Esophagus muscularis mucosa (tissue), 3 donors: ENCODE data around the gene WWOX.

Experiments
- CTCF ChIP-seq, 3 experiments: fragments of 200-600 bp in 2 of 3; fragments of 450-650 bp in 1 of 3; sonication (generic) in 2 of 3; IDR thresholded peaks; one replicate each; pipeline ENCODE4 v1.5.1; 2017 to 2019; ENCODE audit warnings: antibody characterized with exemption in 3 of 3, mild to moderate bottlenecking in 2 of 3, moderate library complexity in 1 of 3
- POLR2AphosphoS5 ChIP-seq, 2 donors: sonication (generic); formaldehyde crosslinking; IDR thresholded peaks; one replicate each; pipeline ENCODE4 v1.6.1; 2017; ENCODE audit warnings: antibody characterized with exemption in 2 of 2

- TF ChIP-seq POLR2AphosphoS5 (IDR thresholded peaks at IDR 0.05): no peak
- no peak for TF ChIP-seq CTCF (IDR thresholded peaks at IDR 0.05)
These were observed 723.6 kb downstream of the WWOX start for GRCh38 chr16:78823027-78823426.
